HG02970 (cell line): ENCODE results near the gene TBC1D23.
"Not testable (repeated sequence)": the region's sequence is repeated elsewhere in the genome, so short reads cannot be mapped to it uniquely, and the experiment has no call there.

ENCODE experiments used
- ATAC-seq: cut with Tn5 transposase; IDR thresholded peaks from one replicate; pipeline ENCODE4 v1.9.1; 2021; ENCODE audit warnings: mild to moderate bottlenecking, moderate library complexity, moderate number of reproducible peaks; ENCODE audit not compliant: unreplicated experiment, low FRiP score

TBC1D23 gene

GRCh38 chr3:100289339-100289738, 28.5 kb downstream of the TBC1D23 start:
- ATAC-seq, result no peak

GRCh38 chr3:100295089-100295488, 34.3 kb downstream of the TBC1D23 start:
- ATAC-seq, result no peak

- no peak for ATAC-seq
Measured at GRCh38 chr3:100297784-100298183, 37.0 kb downstream of the TBC1D23 start.

GRCh38 chr3:100299016-100299415, 38.2 kb downstream of the TBC1D23 start:
- ATAC-seq, result no peak

- no peak for ATAC-seq
Measured at GRCh38 chr3:100306695-100307094, 45.9 kb downstream of the TBC1D23 start.

GRCh38 chr3:100310355-100310965, 49.7 kb downstream of the TBC1D23 start:
- ATAC-seq, result no peak

- no peak for ATAC-seq
Measured at GRCh38 chr3:100311011-100311410, 50.2 kb downstream of the TBC1D23 start.

- ATAC-seq, result peak; percentile 60
Measured at GRCh38 chr3:100316641-100317069, 55.9 kb downstream of the TBC1D23 start.

GRCh38 chr3:100317912-100318311, 57.1 kb downstream of the TBC1D23 start:
- ATAC-seq, result no peak

- no peak for ATAC-seq
Measured at GRCh38 chr3:100319951-100320350, 59.2 kb downstream of the TBC1D23 start.

GRCh38 chr3:100324044-100324443, 63.3 kb downstream of the TBC1D23 start:
- ATAC-seq, result no peak

- ATAC-seq, result no peak
Measured at GRCh38 chr3:100325827-100326226, 65.0 kb downstream of the TBC1D23 start.

GRCh38 chr3:100327377-100327776, 66.6 kb downstream of the TBC1D23 start:
- ATAC-seq, result not testable (repeated sequence)

GRCh38 chr3:100329800-100330489, 69.2 kb downstream of the TBC1D23 start:
- ATAC-seq, result no peak

GRCh38 chr3:100330651-100331050, 69.9 kb downstream of the TBC1D23 start:
- ATAC-seq, result no peak

- ATAC-seq, result no peak
Measured at GRCh38 chr3:100331660-100332059, 70.9 kb downstream of the TBC1D23 start.

GRCh38 chr3:100333051-100333450, 72.3 kb downstream of the TBC1D23 start:
- ATAC-seq, result no peak

GRCh38 chr3:100333970-100334487, 73.2 kb downstream of the TBC1D23 start:
- no peak for ATAC-seq

GRCh38 chr3:100334488-100335351, 73.9 kb downstream of the TBC1D23 start, which contains the start of gene NIT2:
Gene NIT2 (plus strand): TSS chr3:100334757. CDS start chr3:100334792, 35 bp downstream.
- ATAC-seq, result peak; percentile 94

- ATAC-seq, result no peak
Measured at GRCh38 chr3:100335434-100335833, 74.6 kb downstream of the TBC1D23 start.

GRCh38 chr3:100336229-100336628, 75.4 kb downstream of the TBC1D23 start:
- ATAC-seq, result not testable (repeated sequence)
